CD4-positive, alpha-beta T cell (primary cell): Measurements from ENCODE around the gene ARFRP1. TPM values are rescaled to one million over a fixed set of nuclear protein-coding genes. Genes with fewer than 3 reads are reported as not detected.

Source experiments
- ATAC-seq: fragments of 200-7000 bp; cut with Tn5 transposase; one replicate; pipeline ENCODE4 v1.10.0; 2022; ENCODE audit warnings: mild to moderate bottlenecking; ENCODE audit not compliant: poor library complexity
- CTCF ChIA-PET: fragments of 350-600 bp; sonication (Branson Sonifier 250); formaldehyde crosslinking; loops from one replicate; lab custom pipeline; 2021; ENCODE audit warnings: antibody characterized with exemption, inconsistent platforms; lab: Charles Lee
- POLR2A ChIA-PET: fragments of 350-600 bp; sonication (Branson Sonifier 250); formaldehyde crosslinking; loops from one replicate; lab custom pipeline; 2021; ENCODE audit warnings: antibody characterized with exemption, inconsistent platforms; lab: Charles Lee
- DNase-seq, 14 experiments: peaks; one replicate each; pipeline ENCODE4 v3.0.0-alpha.2; 2013 to 2020; ENCODE audit warnings: mixed read lengths in 2 of 14
- H3K27ac ChIP-seq, 2 donors: one replicate each; pipeline versions ENCODE4 v1.5.1 to v1.7.0; 2013; ENCODE audit warnings: low read length in 2 of 2, low read depth in 1 of 2, mild to moderate bottlenecking in 1 of 2
- H3K27me3 ChIP-seq, 2 experiments: 1 replicate in 1 of 2; 2 replicates in 1 of 2; pipeline versions ENCODE4 v1.6.1 to v1.7.0; 2013; ENCODE audit warnings: low read length in 2 of 2, control low read depth in 1 of 2, mild to moderate bottlenecking in 1 of 2, moderate library complexity in 1 of 2; ENCODE audit not compliant: insufficient read depth in 2 of 2, control insufficient read depth in 1 of 2
- H3K36me3 ChIP-seq: one replicate; pipeline ENCODE4 v1.6.1; 2013; ENCODE audit warnings: low read length, control low read depth; ENCODE audit not compliant: insufficient read depth
- H3K4me1 ChIP-seq: one replicate; pipeline ENCODE4 v1.6.1; 2013; ENCODE audit warnings: low read length, control low read depth; ENCODE audit not compliant: insufficient read depth
- H3K4me3 ChIP-seq: one replicate; pipeline ENCODE4 v1.5.1; 2013; ENCODE audit warnings: mild to moderate bottlenecking, low read length, moderate library complexity
- H3K9me3 ChIP-seq, 2 experiments: 1 replicate in 1 of 2; 2 replicates in 1 of 2; pipeline versions ENCODE4 v1.6.1 to v1.7.0; 2013; ENCODE audit warnings: low read length in 2 of 2, mild to moderate bottlenecking in 2 of 2, control low read depth in 1 of 2, moderate library complexity in 1 of 2; ENCODE audit not compliant: control insufficient read depth in 1 of 2, insufficient read depth in 1 of 2
- H3K27ac Mint-ChIP-seq: one replicate; pipeline ENCODE4 v1.8.0; 2020; ENCODE audit warnings: mixed read lengths
- H3K27me3 Mint-ChIP-seq: one replicate; pipeline ENCODE4 v1.8.0; 2021; ENCODE audit warnings: mixed read lengths
- H3K36me3 Mint-ChIP-seq: one replicate; pipeline ENCODE4 v1.8.0; 2021; ENCODE audit warnings: low read depth, mixed read lengths
- H3K4me1 Mint-ChIP-seq: one replicate; pipeline ENCODE4 v1.8.0; 2021; ENCODE audit warnings: low read depth, mixed read lengths
- H3K4me3 Mint-ChIP-seq: one replicate; pipeline ENCODE4 v1.8.0; 2020; ENCODE audit warnings: mild to moderate bottlenecking, mixed read lengths
- H3K9me3 Mint-ChIP-seq: one replicate; pipeline ENCODE4 v1.8.0; 2020; ENCODE audit warnings: mixed read lengths
- intact Hi-C, 2 experiments: fragments of 100-400 bp; cut with DNase I in 1 of 2; cut with micrococcal nuclease in 1 of 2; formaldehyde crosslinking; loops; one replicate each; pipeline versions ENCODE4 v1.15.1 to v1.9.0; 2023 to 2025; cut with DNase I, micrococcal nuclease
- total RNA-seq, 174 experiments: library from RNA in 2 of 174; stranded (reverse) in 2 of 174; gene quantifications; one replicate each; pipeline ENCODE4 v1.2.3 and lab custom pipeline; 2021 to 2026
- TF ChIP-seq, protein P1 (sequence below): fragments of 200-600 bp; IDR thresholded peaks from one replicate; pipeline ENCODE4 v1.8.0; 2022; ENCODE audit warnings: antibody characterized with exemption, mild to moderate bottlenecking

The ARFRP1 gene
- total RNA-seq, 2 experiments from 2014 or later = 34.5 to 35.7 TPM

DNA sequence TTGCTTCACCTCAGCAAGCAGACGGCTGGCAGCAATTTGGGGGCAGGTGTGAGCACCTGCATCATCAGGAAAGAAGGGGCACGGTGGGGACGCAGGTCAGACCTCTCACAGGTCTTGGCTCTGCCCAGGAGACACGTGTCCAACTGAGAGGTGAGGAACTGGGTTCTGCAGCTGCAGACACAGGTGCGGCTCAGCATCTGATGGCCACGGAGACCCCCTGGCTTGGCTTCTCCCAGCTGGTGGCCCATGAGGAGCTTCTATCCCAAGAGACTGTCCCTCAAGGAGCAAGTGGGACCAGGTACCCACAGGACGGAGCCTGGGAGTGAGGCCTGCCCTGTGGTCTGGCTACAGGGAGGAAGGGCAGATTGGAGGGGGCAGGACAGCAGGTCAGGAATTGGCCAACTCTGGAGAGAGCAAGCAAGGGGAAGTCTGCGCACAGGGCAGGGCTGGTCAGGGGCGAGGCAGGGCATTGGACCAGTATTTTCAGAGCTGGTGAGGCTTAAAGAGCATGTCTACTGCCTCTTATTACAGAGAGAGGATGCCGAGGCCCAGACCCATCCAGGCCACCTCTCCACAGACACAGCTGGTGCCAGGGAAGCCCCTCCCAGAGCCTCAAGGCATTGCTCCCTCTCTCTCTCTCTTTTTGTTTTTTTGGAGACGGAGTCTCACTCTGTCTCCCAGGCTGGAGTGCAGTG, 58.7 kb downstream of the ARFRP1 start:
- TF ChIP-seq, protein P1, sequence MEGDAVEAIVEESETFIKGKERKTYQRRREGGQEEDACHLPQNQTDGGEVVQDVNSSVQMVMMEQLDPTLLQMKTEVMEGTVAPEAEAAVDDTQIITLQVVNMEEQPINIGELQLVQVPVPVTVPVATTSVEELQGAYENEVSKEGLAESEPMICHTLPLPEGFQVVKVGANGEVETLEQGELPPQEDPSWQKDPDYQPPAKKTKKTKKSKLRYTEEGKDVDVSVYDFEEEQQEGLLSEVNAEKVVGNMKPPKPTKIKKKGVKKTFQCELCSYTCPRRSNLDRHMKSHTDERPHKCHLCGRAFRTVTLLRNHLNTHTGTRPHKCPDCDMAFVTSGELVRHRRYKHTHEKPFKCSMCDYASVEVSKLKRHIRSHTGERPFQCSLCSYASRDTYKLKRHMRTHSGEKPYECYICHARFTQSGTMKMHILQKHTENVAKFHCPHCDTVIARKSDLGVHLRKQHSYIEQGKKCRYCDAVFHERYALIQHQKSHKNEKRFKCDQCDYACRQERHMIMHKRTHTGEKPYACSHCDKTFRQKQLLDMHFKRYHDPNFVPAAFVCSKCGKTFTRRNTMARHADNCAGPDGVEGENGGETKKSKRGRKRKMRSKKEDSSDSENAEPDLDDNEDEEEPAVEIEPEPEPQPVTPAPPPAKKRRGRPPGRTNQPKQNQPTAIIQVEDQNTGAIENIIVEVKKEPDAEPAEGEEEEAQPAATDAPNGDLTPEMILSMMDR = no peak

More for the DNA sequence above, 58.7 kb downstream of the ARFRP1 start:
- intact Hi-C loops = no loop called here
- Mint-ChIP-seq H3K4me3 (peak overlapping the region; percentile 65), H3K4me1 (peaks cover 16% of the 10 kb centered on the region), H3K27ac (no peak overlapping the region), H3K27me3 (no peaks in the 10 kb centered on the region), H3K36me3 (peaks cover 7% of the 10 kb centered on the region), H3K9me3 (no peaks in the 10 kb centered on the region)
- Histone ChIP-seq H3K36me3 (peaks cover 9% of the 10 kb centered on the region), H3K4me1 (peaks cover 24% of the 10 kb centered on the region), H3K9me3 (no peaks in the 10 kb centered on the region), H3K4me3 (no peak overlapping the region), H3K27ac (no peak overlapping the region), H3K27me3 (no peaks in the 10 kb centered on the region)
- ATAC-seq = no peak
- ChIA-PET POLR2A (interaction anchor here (1.5 kb wide), 1 partner anchor 9 kb away, joined by 5 read pairs; the partner anchor contains the start of gene RTEL1), CTCF (interaction anchor here (1.7 kb wide), 1 partner anchor 111 kb away, joined by 5 read pairs; no protein-coding TSS in a partner anchor)
- no peak for DNase-seq

Other genes starting within 250 kb of the ARFRP1 start
- not detected for gene KCNQ2, start 235.3 kb downstream of the ARFRP1 start, total RNA-seq
- 1 to 10 TPM in 1 of 2 experiments, under 1 TPM in 1; 0.92 to 1.1 TPM for gene EEF1A2, start 208.9 kb downstream of the ARFRP1 start, total RNA-seq
- gene PPDPF, start 187.2 kb downstream of the ARFRP1 start, total RNA-seq = 100 to 1,000 TPM; 249 to 251 TPM
- under 1 TPM; 0.19 to 0.22 TPM for gene PTK6, start 170.6 kb downstream of the ARFRP1 start, total RNA-seq
- not detected for gene SRMS, start 160.2 kb downstream of the ARFRP1 start, total RNA-seq
- 1 to 10 TPM; 1.7 to 1.8 TPM for gene FNDC11, start 153.8 kb downstream of the ARFRP1 start, total RNA-seq
- gene HELZ2, start 133.7 kb downstream of the ARFRP1 start, total RNA-seq = 10 to 100 TPM; 57.7 to 59.6 TPM
- gene GMEB2, start 80.9 kb downstream of the ARFRP1 start, total RNA-seq = 10 to 100 TPM; 32.9 to 34.0 TPM
- 100 to 1,000 TPM; 122 to 127 TPM for gene STMN3, start 54.6 kb downstream of the ARFRP1 start, total RNA-seq
- gene RTEL1, start 49.7 kb downstream of the ARFRP1 start, total RNA-seq = 10 to 100 TPM; 25.5 to 27.6 TPM
- gene TNFRSF6B, start 11.3 kb downstream of the ARFRP1 start, total RNA-seq = 1 to 10 TPM; 2.5 to 2.6 TPM
- gene ZGPAT, start 63 bp upstream of the ARFRP1 start, total RNA-seq = 10 to 100 TPM; 28.2 to 33.4 TPM
- gene LIME1, start 28.7 kb upstream of the ARFRP1 start, total RNA-seq = 100 to 1,000 TPM; 149 to 165 TPM
- gene SLC2A4RG, start 31.8 kb upstream of the ARFRP1 start, total RNA-seq = 100 to 1,000 TPM; 123 to 125 TPM
- under 1 TPM; 0.08 to 0.34 TPM for gene ZBTB46, start 123.3 kb upstream of the ARFRP1 start, total RNA-seq
- not detected for gene ABHD16B, start 153.5 kb upstream of the ARFRP1 start, total RNA-seq
- 10 to 100 TPM; 15.1 to 15.3 TPM for gene TPD52L2, start 157.3 kb upstream of the ARFRP1 start, total RNA-seq
- 10 to 100 TPM; 21.4 to 22.5 TPM for gene DNAJC5, start 187.2 kb upstream of the ARFRP1 start, total RNA-seq
- 10 to 100 TPM; 41.3 to 46.1 TPM for gene UCKL1, start 248.4 kb upstream of the ARFRP1 start, total RNA-seq